ENCODE measurements around the gene CC2D2A.

The CC2D2A gene

GRCh38 chr4:15482842-15483241 lies 13.2 kb downstream of the CC2D2A start:
- no peak for TF ChIP-seq CTCF (IDR thresholded peaks at IDR 0.05; ENCODE audit: extremely low read depth, missing control alignments)
- DNase-seq (ENCODE audit: low spot score) = no peak

- TF ChIP-seq CTCF (IDR thresholded peaks at IDR 0.05; ENCODE audit: extremely low read depth, missing control alignments) = no peak
- DNase-seq (ENCODE audit: low spot score) = no peak
Observed at GRCh38 chr4:15488136-15488535, 18.5 kb downstream of the CC2D2A start.

- TF ChIP-seq CTCF (IDR thresholded peaks at IDR 0.05; ENCODE audit: extremely low read depth, missing control alignments) = no peak
- no peak for DNase-seq (ENCODE audit: low spot score)
Observed at GRCh38 chr4:15488658-15489470, 19.2 kb downstream of the CC2D2A start.

- TF ChIP-seq CTCF (IDR thresholded peaks at IDR 0.05; ENCODE audit: extremely low read depth, missing control alignments) = no peak
Observed at GRCh38 chr4:15489551-15489950, 19.9 kb downstream of the CC2D2A start.

GRCh38 chr4:15493411-15493810 lies 23.7 kb downstream of the CC2D2A start:
- no peak for TF ChIP-seq CTCF (IDR thresholded peaks at IDR 0.05; ENCODE audit: extremely low read depth, missing control alignments)
- no peak for DNase-seq (ENCODE audit: low spot score)

More at GRCh38 chr4:15489551-15489950, 19.9 kb downstream of the CC2D2A start:
- DNase-seq (ENCODE audit: low spot score) = no peak

GRCh38 chr4:15495621-15496020 lies 25.9 kb downstream of the CC2D2A start:
- TF ChIP-seq CTCF (IDR thresholded peaks at IDR 0.05; ENCODE audit: extremely low read depth, missing control alignments) = no peak
- no peak for DNase-seq (ENCODE audit: low spot score)

- DNase-seq (ENCODE audit: low spot score) = no peak
- no peak for TF ChIP-seq CTCF (IDR thresholded peaks at IDR 0.05; ENCODE audit: extremely low read depth, missing control alignments)
Observed at GRCh38 chr4:15498356-15498755, 28.7 kb downstream of the CC2D2A start.

All from GM20000 (cell line).